Gastroesophageal sphincter (tissue), 3 donors: ENCODE results near the gene SP140L.

ENCODE experiments used
- POLR2A ChIP-seq, 2 donors: fragments of 450-650 bp; IDR thresholded peaks; one replicate each; pipeline ENCODE4 v1.6.1; 2017; ENCODE audit warnings: antibody characterized with exemption in 2 of 2, mild to moderate bottlenecking in 2 of 2, moderate library complexity in 1 of 2
- POLR2AphosphoS5 ChIP-seq: sonication (generic); formaldehyde crosslinking; IDR thresholded peaks from one replicate; pipeline ENCODE4 v1.6.1; 2017; ENCODE audit warnings: antibody characterized with exemption
- TF ChIP-seq, protein P1 (sequence below), 4 experiments: fragments of 200-600 bp in 2 of 4; fragments of 450-650 bp in 2 of 4; sonication (generic) in 1 of 4; IDR thresholded peaks; one replicate each; pipeline ENCODE4 v1.5.1; 2017 to 2019; ENCODE audit warnings: antibody characterized with exemption in 4 of 4, mild to moderate bottlenecking in 2 of 4, moderate library complexity in 2 of 4

DNA sequence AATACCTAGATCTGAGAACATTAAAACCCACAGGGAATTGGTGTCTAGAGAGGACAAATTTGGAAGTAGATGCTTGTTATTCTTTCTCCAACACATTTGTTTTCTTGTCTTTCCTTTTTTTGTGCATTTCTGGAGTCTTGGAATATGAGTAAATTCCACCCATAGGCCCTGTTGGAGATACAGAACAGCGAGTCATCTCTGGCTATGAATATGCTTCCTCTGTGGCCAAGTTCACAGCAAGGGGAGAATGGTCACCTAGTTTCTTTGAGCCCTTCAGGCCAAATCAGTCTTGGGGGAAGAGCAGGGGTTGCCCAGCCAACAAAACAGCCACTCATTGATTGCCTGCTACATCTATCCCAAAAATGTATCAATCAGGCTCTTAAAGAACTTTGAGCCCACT, 31.3 kb downstream of the SP140L start:
- TF ChIP-seq, protein P1, sequence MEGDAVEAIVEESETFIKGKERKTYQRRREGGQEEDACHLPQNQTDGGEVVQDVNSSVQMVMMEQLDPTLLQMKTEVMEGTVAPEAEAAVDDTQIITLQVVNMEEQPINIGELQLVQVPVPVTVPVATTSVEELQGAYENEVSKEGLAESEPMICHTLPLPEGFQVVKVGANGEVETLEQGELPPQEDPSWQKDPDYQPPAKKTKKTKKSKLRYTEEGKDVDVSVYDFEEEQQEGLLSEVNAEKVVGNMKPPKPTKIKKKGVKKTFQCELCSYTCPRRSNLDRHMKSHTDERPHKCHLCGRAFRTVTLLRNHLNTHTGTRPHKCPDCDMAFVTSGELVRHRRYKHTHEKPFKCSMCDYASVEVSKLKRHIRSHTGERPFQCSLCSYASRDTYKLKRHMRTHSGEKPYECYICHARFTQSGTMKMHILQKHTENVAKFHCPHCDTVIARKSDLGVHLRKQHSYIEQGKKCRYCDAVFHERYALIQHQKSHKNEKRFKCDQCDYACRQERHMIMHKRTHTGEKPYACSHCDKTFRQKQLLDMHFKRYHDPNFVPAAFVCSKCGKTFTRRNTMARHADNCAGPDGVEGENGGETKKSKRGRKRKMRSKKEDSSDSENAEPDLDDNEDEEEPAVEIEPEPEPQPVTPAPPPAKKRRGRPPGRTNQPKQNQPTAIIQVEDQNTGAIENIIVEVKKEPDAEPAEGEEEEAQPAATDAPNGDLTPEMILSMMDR (IDR thresholded peaks at IDR 0.05): no peak
- TF ChIP-seq POLR2A (IDR thresholded peaks at IDR 0.05): no peak
- no peak for TF ChIP-seq POLR2AphosphoS5
